MM.1S (cell line): ENCODE results near the gene ADPRH.

ENCODE experiments used
- EZH2 ChIP-seq: fragments of 300-600 bp; sonication (generic); optimal IDR thresholded peaks from 2 replicates; pipeline ENCODE3; 2017; ENCODE audit warnings: low read depth, mild to moderate bottlenecking, antibody characterized with exemption, low read length, mixed read lengths
- TF ChIP-seq, protein P1 (sequence below): fragments of 300-600 bp; sonication (generic); IDR thresholded peaks from 2 replicates; pipeline ENCODE4 v1.5.1; 2016; ENCODE audit warnings: antibody characterized with exemption, low read length, mixed read lengths

- TF ChIP-seq, protein P1, sequence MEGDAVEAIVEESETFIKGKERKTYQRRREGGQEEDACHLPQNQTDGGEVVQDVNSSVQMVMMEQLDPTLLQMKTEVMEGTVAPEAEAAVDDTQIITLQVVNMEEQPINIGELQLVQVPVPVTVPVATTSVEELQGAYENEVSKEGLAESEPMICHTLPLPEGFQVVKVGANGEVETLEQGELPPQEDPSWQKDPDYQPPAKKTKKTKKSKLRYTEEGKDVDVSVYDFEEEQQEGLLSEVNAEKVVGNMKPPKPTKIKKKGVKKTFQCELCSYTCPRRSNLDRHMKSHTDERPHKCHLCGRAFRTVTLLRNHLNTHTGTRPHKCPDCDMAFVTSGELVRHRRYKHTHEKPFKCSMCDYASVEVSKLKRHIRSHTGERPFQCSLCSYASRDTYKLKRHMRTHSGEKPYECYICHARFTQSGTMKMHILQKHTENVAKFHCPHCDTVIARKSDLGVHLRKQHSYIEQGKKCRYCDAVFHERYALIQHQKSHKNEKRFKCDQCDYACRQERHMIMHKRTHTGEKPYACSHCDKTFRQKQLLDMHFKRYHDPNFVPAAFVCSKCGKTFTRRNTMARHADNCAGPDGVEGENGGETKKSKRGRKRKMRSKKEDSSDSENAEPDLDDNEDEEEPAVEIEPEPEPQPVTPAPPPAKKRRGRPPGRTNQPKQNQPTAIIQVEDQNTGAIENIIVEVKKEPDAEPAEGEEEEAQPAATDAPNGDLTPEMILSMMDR, result no peak
- no peak for TF ChIP-seq EZH2
Measured at GRCh38 chr3:119562307-119562961, 16.9 kb upstream of the ADPRH start.
